Fibroblast of peridontal ligament (primary cell): Measurements from ENCODE around the gene RNF126.

ENCODE experiments used
- DNase-seq: peaks from one replicate; pipeline ENCODE4 v3.0.0-alpha.2; 2010; ENCODE audit errors: extremely low read depth

Gene RNF126

DNA sequence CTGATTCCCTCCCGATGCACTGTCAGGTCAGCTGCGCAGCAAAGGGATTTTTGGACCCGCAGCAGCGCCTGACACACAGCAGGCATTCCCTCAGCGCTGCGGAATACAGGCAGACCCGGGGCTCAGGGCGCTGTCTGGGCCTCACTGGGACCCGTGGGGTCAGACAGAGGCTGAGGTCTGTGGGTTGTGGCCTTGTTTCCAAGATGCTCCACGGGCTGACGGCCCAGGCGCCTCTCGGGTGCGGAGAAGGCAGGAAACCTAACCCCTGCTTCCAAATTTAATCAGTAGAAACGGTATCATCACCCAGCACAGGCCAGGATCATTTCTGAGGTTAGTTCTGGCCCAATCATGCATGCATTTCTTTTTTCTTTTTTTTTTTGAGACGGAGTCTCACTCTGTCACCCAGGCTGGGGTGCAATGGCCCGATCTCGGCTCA, 686 bp upstream of the RNF126 start:
- DNase-seq = no peak

DNA sequence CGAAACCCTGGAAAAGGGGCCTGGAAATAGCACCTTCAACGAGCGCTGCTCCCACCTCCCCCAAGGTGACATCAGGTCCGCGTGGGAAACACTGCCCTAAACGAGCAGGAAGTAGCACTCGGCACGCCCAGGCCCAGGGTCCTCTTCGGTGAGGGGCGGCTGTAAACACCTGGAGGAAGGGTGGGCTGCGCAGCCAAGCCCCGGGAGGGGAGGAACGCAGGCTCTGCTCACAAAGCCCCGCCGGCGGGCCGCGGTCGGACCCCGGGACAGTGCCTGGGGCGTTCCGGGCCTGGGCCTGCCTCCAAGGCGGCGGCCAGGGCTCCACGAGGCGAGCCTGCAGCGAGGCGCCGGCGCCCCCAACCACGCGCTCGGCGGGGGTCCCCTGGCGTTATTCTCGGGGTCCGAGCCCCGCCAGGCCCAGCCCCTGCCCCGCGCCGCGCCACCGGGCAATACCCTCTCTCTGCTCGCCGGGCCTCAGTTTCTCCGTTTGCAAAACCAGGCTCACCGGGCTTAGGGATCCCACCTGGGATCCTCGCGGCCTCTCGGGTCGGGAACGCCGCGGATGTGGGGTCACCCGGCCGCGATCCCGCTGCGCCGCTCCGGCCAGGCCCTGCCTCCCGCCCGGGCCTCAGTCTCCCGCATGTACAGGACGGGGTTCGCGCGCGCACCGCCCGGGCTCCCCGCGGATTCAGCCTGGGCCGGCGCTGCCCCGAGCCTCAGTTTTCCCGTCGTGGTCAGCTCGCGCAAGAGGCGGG, 630 bp downstream of the RNF126 start:
- no peak for DNase-seq

DNA sequence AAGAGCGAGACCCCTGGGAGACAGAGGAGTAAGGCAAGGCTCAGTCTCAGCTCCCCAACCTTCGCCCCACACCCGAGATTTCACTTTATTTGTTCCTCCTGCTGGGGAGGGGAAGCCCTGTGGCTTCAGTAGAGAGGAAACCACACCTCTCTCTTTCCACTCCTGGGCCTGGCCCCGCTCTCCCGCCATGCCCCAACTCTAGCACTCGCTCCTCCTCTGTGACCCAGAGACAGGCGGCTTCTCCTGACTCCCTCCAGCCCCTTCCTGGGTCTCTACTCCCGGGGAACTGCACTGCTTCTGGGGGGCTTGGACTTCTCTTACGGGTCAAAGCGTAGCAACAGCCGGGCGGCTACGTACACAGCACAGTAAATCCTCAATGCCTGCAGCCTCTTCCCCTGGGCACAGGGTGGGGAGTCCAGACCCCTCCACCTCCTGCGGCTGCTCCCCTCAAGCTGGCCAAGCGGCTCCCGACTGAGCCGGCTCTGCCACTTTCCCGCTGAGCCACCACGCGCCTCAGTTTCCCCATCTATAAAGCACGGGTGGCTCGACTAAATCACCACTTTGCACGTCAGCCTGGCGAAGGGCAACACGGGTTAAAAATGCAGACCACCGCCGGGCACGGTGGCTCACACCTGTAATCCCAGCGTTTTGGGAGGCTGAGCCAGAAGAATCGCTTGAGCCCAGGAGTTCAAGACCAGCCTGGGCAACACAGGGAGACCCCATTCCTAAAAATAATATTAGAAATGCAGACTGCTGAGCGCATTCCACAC, 1.4 kb downstream of the RNF126 start:
- DNase-seq = no peak

DNA sequence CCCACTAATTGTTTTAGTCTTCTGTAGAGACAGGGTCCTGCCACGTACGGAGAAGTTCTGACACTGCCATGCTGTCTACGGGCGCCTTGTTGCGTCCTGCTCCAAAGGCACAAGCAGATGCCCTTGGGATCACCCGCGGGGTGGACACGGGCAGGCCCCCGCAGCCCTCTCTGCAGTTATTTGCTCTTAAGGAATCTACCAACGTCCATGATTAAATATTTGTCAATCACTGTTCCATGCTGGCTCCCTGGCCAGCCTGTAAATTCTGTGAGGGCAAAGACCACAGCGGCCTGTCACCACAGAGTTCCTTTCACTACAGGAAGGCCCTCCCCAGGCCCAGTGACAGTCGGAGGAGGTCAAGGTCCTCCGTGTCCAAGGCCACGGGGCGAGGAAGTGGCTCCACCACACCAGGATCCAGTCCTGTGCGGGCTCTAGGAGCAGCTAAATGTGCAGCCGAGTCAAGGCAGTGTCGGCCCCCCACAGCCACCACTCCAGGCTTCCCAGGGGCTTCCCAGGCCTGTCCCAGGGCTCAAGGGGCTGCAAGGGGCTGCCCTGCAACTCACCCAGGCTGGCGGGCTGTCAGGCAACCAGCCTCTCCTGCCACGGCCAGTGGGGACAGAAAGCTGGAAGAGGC, 2.1 kb downstream of the RNF126 start:
- DNase-seq = no peak

DNA sequence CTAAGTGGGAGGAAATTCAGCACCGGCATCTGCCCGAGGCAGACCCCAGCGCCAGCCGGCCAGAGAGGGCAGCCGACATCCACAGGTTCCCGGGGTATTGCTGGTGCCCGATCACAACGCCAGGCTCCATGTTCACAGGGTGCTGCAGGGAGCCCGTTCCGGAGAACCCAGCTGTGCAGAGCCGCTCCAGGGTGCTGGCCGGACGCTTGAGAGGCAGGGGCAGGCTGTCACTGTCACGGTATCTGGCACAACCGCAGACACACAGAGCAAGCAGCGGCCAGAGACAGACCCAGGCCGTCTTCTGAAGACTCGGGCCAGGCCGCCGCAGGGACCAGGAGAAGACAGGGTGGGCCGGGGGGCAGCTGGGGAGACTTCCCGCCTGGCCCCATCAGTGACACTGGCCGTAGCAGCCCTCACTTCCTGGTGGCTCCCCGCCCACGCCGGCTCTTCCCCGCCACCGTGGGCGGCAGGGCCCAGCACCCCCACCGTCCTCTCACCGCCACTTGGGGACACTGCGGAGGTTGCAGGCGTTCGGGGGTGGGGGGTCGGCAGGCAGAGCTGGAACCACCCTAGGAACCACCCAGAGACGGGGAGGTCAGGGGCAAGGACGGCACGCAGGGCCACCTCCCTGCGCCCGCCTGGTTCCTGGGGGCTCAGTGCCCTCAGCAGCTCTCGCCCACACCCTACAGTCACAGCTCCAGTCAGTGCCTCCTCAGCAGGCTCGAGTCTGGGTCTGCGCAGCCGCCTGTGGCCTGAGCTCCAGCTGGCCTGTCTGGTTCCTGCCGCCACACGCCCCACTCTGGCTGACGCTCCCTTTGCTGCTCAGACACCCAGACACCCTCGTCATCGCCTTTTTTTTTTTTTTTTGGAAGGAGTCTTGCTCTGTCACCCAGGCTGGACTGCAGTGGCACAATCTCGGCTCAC, 3.8 kb downstream of the RNF126 start:
- DNase-seq = no peak

DNA sequence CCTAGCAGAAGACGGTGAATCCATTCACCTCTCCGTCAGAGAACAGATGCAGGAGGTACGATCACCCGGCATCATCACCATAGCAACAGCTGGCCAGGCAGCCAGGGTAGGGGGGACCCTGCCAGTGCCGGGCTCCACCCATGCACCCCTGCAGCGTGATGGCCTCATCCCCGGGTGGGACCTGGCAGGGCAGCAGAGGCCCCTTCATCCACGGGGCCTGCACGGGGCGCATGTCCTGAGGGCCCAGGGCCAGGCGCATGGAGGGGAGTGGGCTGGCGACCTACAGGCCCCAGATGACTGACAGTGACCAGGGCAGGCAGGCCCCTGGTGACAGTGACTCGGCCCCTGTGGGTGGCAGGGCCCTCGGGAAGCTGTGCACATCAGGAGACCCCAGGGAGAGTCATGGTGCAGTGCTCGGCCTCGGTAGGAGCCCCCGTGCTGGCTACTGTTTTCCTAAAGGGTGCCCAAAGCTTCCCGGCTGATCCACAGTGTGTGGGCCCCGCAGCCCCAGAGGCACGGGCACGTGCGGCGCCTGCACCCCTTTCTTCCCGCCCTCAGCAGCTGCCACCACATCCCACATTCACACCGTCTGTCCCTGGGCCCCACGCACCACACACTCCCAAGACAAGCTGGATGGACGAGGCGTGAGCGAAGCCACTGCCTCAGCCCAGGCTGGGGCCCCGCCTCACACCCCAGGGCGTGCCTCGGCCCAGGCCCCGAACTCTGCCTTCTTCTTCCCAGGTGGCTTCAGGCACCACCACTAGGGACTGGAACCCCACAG, 4.8 kb downstream of the RNF126 start:
- DNase-seq = no peak

DNA sequence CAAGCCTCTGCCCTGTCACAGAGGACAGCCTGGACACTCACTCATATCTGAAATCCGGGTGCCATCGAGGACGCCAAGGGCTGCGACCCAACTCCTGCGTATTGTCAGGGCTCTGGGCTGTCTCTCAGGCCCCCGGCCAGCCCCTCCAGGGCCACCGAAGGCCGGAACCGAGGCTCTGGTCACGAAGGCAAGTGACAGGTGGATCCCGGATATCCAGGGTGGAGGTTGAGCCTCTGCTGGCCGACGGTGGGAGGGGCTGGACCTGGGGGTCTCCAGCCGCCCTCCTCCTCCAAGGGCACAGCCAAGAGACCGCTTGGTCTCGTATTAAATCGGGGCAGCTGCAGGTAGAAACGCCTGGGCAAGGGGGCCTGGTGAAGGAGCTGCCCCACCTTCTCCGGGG, 5.4 kb downstream of the RNF126 start:
- DNase-seq = no peak

DNA sequence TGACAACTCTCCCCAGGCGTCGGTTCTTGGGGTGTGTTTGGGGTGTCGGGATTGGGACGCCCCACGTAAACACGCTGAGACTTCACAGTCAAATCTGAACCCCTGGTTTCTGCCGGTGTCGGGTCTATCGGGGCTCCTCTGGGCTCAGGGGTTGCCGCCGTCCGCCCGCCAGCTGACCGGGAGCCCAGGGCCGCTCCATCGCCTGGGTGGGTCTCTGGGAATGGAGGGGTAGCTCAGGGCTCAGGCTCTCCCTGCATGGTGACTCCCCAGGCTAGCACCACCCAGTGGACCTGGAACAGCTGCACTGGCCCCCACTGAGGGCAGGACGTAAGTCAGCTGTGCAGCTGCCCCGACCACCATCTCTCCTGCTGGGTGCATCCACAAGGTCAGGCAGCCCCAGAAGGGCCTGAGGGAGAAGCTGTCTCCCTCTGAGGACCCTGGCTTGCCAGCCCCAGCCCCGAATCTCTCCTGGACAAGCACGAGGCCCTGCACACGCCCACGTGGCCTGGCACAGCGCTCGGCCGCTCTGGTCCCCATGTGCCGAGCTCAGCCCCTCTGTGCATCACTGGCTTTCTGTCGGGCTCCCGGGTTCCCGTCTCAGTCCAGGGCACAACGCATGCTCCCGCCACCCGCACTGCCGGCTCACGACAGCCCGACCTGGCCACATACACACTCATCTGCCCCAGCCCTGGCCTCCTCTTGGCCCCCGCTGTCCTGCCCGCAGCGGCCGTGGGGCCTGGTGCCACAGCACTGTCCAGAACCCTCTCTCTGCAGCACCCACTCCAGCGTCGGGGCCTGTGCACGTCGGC, 6.1 kb downstream of the RNF126 start:
- DNase-seq = no peak

DNA sequence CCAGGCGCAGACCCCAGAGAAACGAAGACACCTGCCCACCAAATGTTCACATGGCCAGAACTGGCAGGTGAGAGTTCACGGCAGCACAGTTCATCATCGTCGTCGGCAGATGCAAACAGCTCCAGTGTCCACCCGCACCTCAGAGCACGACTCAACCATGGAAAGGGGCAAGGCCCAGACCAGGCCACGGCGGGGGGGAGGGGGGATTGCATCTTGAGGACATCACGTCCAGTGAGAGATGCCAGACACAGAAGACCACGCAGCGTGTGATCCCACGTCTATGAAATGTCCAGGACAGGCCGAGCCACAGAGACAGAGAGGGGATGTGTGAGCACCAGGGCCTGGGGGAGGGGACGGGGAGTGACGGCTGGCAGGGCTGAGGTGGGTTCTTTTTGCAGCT, 7.3 kb downstream of the RNF126 start:
- no peak for DNase-seq

DNA sequence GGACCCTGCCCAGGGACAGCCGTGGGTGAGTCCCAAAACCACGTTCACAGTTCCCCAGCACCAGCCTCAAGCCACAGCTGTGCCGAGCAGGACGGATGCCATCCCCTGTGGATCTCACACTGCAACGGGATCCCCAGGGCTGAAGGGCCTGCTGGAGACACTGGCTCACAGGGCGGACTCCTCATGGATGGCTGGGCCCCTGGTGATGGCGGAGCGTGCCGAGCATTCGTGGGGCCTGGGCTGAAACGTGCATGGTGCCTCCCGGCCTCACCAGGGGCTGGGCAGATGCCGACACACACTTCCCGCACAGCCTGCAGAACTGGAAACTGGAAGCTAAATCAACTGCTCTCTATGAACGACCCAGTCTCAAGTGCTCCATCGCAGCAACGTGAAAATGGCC, 9.6 kb downstream of the RNF126 start:
- DNase-seq = no peak

DNA sequence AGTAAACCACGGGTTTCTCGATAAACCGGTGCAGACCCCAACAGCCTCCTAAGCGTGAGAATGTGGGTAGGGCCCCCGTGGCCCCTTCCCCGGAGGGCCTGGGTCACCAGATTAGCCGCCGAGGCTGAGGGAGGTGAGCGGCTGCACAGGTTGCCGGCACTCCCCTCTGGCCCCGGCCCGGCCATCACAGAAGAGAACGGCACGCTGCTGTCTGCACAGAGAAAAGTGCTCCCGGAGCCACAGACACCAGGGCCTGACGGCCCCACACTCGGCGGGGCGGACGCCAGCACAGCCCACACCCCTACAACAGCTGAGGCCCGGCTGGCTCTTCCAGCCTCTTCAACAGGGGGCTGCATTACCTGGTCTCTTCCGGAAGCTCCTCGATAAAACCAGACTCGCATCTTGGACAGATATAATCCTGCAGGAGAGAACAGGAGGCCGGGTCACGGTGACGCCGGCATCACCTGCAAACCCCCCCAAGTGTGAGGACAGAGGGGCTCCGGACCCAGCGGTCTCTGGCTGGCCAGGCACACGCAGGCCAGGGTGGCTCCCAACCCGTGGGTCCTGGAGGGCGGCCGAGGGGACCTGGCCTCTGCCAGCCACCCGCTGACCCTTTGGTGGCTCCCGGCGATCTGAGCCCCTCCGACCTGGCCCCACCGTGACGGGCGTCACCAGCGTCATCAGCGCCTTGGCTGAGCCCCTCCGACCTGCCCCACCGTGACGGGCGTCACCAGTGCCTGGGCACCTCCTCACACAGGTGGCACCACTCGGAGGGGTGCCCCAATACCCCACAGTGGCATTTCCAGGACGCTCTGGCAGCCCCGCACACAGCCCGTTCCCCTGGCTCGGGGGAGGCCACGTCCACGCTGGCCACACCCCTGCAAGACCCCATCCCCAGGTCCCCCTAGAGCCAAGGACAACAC, 10.3 kb downstream of the RNF126 start:
- no peak for DNase-seq

DNA sequence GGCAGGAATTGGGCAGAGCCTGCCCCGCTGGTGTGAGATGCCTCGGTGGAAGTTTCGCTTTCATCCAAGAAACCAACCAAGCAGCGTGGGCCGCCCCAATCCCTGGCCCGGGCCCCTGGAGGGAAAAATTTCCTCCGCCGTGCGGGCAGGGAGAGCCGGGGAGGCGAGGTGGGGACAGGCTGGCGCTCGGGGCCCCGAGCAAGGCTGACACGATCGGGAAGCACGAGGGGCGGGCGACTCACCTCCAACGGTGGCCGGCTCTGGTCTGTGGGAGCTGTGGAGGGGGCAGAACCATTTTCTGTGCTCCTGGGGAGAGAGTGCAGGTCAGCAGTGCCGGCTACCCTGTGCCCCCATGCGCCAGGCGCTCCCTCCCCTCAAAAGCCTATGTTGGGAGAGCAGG, 11.0 kb downstream of the RNF126 start:
- DNase-seq = no peak

DNA sequence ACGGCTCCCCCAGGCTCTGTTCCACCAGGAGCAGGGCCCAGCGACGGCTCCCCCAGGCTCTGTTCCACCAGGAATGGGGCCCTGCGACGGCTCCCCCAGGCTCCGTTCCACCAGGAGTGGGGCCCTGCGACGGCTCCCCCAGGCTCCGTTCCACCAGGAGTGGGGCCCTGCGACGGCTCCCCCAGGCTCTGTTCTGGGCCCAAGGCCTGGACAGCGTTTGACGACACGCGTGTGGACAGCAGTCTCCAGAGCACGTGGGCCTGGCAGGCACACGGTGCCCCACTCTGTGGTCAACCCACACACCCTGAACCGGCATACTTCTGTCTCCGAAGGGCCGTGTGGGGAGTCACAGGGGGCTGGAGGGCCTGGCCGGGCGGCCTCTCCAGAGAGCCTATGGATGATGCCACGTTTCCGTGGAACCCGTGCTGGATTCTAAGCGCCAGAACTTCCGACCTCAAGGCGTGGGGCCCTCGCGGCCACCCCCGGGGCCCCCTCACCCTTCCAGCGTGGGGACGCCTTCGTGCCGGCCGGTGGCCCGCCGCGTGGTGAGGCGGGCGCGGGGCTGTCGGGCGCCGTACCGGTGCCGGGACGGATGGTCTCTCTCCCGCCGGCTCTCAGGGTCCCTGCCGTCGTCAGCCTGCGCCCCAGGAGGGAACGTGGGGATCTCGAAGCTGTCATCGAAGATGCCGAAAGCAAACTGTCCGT, 11.7 kb downstream of the RNF126 start:
- no peak for DNase-seq

DNA sequence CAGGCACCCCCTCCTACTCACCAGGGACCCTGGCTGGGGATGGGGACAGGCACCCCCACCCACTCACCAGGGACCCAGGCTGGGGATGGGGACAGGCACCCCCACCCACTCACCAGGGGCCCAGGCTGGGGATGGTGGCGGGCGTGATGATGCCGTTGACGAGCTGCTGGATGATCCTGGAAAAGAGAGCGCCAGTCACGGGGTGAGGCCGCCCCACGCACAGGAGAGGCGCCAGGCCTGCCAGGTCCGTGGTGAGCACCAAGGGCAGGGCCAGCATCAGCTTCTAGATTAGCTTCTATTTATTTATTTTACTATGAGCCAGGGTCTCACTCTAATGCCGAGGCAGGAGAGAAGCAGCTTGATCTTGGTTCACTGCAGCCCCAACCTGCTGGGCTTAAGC, 12.9 kb downstream of the RNF126 start:
- no peak for DNase-seq

DNA sequence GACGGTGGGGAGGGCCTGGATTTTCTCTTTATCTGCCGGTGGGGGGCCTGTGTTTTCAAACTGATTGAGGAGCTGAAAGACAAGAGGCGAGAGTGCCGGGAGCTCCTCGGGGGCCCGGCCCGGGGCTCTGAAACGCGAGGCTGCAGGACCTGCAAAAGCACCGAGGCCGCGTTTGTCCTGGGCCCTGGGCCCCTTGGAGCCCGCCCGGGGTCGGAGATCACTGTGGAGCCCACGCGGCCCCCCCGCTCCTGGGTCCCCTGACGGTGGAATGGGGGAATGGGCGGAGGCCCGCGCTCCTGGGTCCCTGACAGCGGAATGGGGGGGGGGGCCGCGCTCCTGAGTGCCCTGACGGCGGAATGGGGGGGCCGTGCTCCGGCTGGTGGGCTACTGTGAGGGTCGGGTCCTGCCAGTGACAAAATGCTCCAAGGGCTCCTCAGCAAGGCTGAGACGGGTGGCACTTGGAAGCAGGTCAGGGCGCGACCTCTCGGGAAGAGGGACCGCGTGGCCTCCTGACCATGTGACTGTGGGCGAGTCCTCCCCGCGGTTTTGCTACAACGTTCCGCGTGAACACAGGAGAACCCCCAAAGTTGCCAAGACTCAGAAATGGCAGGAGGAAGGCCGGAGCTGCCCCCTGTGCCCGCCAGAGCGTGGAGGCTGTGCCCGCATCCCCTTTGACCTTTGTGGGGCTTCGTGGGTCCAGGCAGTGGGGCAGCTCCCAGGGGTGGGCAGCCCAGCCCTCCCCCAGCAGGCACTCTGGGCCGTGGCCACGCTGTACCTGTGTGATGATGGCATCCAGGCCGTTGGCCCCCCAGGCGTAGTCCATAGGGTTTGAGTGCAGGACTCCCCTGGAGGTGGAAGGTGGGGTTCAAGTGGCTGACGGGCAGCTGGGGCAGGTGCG, 13.9 kb downstream of the RNF126 start:
- no peak for DNase-seq

DNA sequence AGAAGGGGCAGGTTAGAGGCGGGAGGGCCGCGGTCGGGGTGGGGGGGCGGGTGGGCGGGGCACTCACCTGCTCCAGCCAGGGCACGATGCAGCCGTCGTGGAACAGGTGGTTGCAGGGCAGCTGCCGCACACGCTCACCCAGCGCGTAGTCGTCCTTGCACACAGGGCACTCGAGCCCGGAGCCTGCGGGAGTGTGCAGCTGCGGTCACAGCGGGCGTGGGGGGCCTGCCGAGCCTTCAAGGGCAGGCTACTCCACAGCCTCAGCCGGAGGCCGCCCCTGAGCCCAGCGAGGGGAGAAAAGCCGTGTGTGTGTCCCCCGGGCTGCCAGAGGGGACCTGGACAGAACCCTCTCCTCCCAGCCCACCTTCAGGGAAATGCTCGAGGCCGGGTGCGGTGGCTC, 14.7 kb downstream of the RNF126 start:
- DNase-seq = no peak

DNA sequence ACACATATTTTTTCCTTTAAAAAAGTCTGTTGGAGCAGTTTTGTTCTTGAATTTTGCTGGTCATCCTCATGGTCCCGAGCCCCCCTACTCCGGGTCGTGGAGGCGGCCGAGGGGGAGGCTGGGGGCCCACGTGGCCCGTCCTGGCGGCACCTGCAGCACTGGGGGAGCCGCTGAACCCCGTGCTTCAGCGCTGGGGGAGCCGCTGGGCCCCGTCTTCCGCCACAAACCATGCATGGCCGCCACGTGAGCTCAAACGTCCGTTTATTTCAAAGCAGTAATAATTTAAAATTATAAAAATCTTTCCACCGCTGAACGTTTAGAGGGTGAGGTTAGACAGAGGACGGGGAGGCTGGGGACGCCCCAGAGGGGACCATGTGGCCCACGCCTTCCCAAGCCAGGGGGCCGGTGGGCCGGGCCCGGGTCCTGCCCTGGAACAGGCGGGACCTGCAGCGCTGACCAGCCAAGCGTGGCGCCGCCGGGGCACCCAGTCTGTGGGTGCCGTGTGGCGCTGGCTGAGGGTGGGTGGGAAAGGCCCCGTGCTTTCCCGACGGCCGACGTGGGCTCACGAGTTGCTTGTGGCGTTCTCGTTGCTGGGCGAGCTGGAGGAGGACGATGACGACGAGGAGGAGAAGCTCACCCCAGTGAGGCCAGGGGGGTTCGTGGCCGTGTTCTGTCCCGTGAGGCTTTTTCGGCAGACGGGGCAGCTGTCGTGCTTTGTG, 15.3 kb downstream of the RNF126 start:
- DNase-seq = no peak
